ENCODE results near the gene MLLT3. TPM values are rescaled to one million over a fixed set of nuclear protein-coding genes. Genes with fewer than 3 reads are reported as not detected.

The MLLT3 gene
- total RNA-seq, 3 donors from 2014 or later (not counting 1 experiment from before 2014, with no cell fraction given), result 24.3 to 26.6 (median 25.2) TPM

DNA sequence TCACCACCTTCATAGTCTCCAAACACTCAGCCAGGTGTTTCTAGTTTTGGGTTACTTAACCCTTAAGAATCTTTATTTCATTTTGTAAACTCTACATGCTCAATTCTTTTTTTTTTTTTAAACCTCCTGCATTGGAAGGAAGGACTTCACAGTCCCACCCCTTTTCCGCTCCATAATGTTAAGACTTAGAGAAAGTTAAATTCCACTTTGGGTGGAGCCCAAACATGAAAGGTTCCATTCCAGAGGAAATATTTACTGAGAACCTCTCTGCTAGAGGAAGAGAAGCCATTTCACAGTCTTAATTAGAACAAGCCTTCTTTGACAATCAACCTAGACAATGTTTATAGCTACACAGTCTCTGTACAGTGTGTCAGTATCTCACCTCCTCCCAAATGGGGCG is 312.3 kb downstream of the MLLT3 start:
- 100% methylated on average over 1 of the region's 2 CpGs for WGBS (ENCODE audit: insufficient coverage)
- no peak for DNase-seq
- Mint-ChIP-seq H3K4me1 (peaks cover 0 to 4% of the 10 kb centered on the region in 2 donors), H3K36me3 (no peaks in the 10 kb centered on the region), H3K27me3 (ENCODE audit: low read depth in 2 of 2) (peaks cover 3 to 8% of the 10 kb centered on the region in 2 donors), H3K9me3 (no peaks in the 10 kb centered on the region), H3K4me3 (no peak overlapping the region), H3K27ac (no peak overlapping the region)
- no peak for ATAC-seq
- Histone ChIP-seq H3K36me3 (ENCODE audit: control insufficient read depth, insufficient read depth, low read length) (no peaks in the 10 kb centered on the region), H3K27ac (ENCODE audit: low read length) (no peak overlapping the region), H3K4me3 (ENCODE audit: low read length) (no peak overlapping the region), H3K27me3 (ENCODE audit: control insufficient read depth, insufficient read depth, low read length) (no peaks in the 10 kb centered on the region), H3K9me3 (ENCODE audit: control insufficient read depth, insufficient read depth, low read length) (no peaks in the 10 kb centered on the region), H3K4me1 (ENCODE audit: control insufficient read depth, insufficient read depth, low read length) (no peaks in the 10 kb centered on the region)
- intact Hi-C loops (cut with micrococcal nuclease), result no loop called here
- TF ChIP-seq, protein P1, sequence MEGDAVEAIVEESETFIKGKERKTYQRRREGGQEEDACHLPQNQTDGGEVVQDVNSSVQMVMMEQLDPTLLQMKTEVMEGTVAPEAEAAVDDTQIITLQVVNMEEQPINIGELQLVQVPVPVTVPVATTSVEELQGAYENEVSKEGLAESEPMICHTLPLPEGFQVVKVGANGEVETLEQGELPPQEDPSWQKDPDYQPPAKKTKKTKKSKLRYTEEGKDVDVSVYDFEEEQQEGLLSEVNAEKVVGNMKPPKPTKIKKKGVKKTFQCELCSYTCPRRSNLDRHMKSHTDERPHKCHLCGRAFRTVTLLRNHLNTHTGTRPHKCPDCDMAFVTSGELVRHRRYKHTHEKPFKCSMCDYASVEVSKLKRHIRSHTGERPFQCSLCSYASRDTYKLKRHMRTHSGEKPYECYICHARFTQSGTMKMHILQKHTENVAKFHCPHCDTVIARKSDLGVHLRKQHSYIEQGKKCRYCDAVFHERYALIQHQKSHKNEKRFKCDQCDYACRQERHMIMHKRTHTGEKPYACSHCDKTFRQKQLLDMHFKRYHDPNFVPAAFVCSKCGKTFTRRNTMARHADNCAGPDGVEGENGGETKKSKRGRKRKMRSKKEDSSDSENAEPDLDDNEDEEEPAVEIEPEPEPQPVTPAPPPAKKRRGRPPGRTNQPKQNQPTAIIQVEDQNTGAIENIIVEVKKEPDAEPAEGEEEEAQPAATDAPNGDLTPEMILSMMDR (IDR thresholded peaks at IDR 0.05), result no peak

DNA sequence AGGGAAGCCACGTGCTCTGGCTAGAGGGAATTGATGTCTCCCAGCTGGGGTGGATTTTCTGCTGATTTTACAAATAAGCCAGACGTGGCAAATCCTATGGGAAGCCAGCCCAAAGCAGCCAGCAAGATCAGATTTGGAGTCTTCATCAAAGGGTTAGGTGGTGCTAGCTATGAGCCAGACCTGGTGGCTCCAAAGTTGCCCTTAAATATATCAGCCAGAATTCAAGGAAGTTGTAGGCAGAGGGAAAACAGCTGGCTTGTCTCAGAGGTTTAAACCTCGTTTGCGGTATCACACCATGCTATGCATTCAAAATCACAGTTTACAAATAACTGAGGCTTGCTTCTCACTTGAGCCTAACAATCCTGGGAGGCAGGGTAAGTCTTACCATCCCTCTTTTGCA is 313.2 kb downstream of the MLLT3 start:
- Histone ChIP-seq H3K4me1 (ENCODE audit: control insufficient read depth, insufficient read depth, low read length) (no peaks in the 10 kb centered on the region), H3K36me3 (ENCODE audit: control insufficient read depth, insufficient read depth, low read length) (no peaks in the 10 kb centered on the region), H3K27ac (ENCODE audit: low read length) (no peak overlapping the region), H3K9me3 (ENCODE audit: control insufficient read depth, insufficient read depth, low read length) (no peaks in the 10 kb centered on the region), H3K27me3 (ENCODE audit: control insufficient read depth, insufficient read depth, low read length) (no peaks in the 10 kb centered on the region), H3K4me3 (ENCODE audit: low read length) (no peak overlapping the region)
- no peak for ATAC-seq
- peaks cover 3 to 8% of the 10 kb centered on the region in 2 donors for H3K27me3 Mint-ChIP-seq (ENCODE audit: low read depth in 2 of 2)
- DNase-seq, result no peak
- H3K4me1 Mint-ChIP-seq, result no peaks in the 10 kb centered on the region
- H3K27ac Mint-ChIP-seq, result no peak overlapping the region
- no peak overlapping the region for H3K4me3 Mint-ChIP-seq
- no peaks in the 10 kb centered on the region for H3K9me3 Mint-ChIP-seq
- TF ChIP-seq, protein P1 (IDR thresholded peaks at IDR 0.05), result no peak
- intact Hi-C loops (cut with micrococcal nuclease), result no loop called here
- no peaks in the 10 kb centered on the region for H3K36me3 Mint-ChIP-seq
- 80% methylated on average over 4 of the region's 4 CpGs for WGBS (ENCODE audit: insufficient coverage)

DNA sequence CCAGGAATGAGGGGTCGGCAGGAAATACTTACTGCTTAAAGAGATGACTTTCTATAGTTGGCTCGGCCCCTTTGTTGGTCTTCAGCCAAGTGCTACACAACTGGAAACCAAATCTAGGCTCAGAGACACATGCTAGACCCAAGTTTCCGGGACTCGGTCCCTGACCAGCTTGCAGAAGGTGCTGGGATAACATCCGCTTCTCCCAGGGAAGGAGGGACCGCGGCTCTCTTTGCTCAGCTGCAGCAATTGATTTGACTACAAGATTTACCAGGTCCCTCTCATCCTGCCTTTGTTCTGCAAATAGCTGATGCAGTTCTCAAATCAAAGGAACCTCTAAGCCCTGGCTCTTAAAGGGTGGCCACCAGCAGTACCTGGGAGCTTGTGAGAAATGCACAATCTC is 314.7 kb downstream of the MLLT3 start:
- TF ChIP-seq, protein P1 (IDR thresholded peaks at IDR 0.05), result no peak
- no peaks in the 10 kb centered on the region for H3K36me3 ChIP-seq (ENCODE audit: control insufficient read depth, insufficient read depth, low read length)
- intact Hi-C loops (cut with micrococcal nuclease), result no loop called here
- no peaks in the 10 kb centered on the region for H3K4me1 Mint-ChIP-seq
- no peak overlapping the region for H3K27ac ChIP-seq (ENCODE audit: low read length)
- DNase-seq (no peak), ATAC-seq (no peak)
- H3K4me1 ChIP-seq (ENCODE audit: control insufficient read depth, insufficient read depth, low read length), result no peaks in the 10 kb centered on the region
- no peak overlapping the region for H3K27ac Mint-ChIP-seq
- H3K27me3 Mint-ChIP-seq (ENCODE audit: low read depth in 2 of 2), result peaks cover 6 to 10% of the 10 kb centered on the region in 2 donors
- no peaks in the 10 kb centered on the region for H3K27me3 ChIP-seq (ENCODE audit: control insufficient read depth, insufficient read depth, low read length)
- 74% methylated on average over 7 of the region's 7 CpGs for WGBS (ENCODE audit: insufficient coverage)
- no peaks in the 10 kb centered on the region for H3K9me3 ChIP-seq (ENCODE audit: control insufficient read depth, insufficient read depth, low read length)
- no peaks in the 10 kb centered on the region for H3K9me3 Mint-ChIP-seq
- H3K36me3 Mint-ChIP-seq, result no peaks in the 10 kb centered on the region
- H3K4me3 ChIP-seq (ENCODE audit: low read length), result no peak overlapping the region
- H3K4me3 Mint-ChIP-seq, result no peak overlapping the region

DNA sequence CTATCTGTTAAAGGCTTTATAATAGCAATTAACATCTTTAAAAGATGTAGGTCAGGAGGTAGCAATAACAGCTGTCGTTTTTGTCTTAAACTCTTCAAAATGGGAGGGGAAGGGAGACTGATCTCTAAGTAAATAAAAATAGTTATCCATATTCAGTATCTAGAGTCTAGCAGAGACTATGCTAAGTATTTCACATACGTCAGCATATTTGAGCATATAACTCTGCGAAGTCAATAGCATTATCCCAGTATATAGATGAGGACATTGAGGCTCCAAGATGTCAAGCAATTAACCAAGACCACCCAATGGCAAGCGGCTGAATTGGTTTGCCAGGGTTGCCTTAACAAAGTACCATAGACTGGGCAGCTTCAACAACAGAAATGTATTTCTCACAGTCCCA is 316.8 kb downstream of the MLLT3 start:
- TF ChIP-seq, protein P1 (IDR thresholded peaks at IDR 0.05), result no peak
- Histone ChIP-seq H3K9me3 (ENCODE audit: control insufficient read depth, insufficient read depth, low read length) (no peaks in the 10 kb centered on the region), H3K27me3 (ENCODE audit: control insufficient read depth, insufficient read depth, low read length) (no peaks in the 10 kb centered on the region), H3K4me3 (ENCODE audit: low read length) (no peak overlapping the region), H3K27ac (ENCODE audit: low read length) (no peak overlapping the region), H3K36me3 (ENCODE audit: control insufficient read depth, insufficient read depth, low read length) (no peaks in the 10 kb centered on the region), H3K4me1 (ENCODE audit: control insufficient read depth, insufficient read depth, low read length) (no peaks in the 10 kb centered on the region)
- ATAC-seq, result no peak
- DNase-seq, result no peak
- 96% methylated on average over 3 of the region's 4 CpGs for WGBS (ENCODE audit: insufficient coverage)
- Mint-ChIP-seq H3K27ac (no peak overlapping the region), H3K36me3 (no peaks in the 10 kb centered on the region), H3K9me3 (no peaks in the 10 kb centered on the region), H3K4me1 (no peaks in the 10 kb centered on the region), H3K27me3 (ENCODE audit: low read depth in 2 of 2) (peaks cover 3 to 14% of the 10 kb centered on the region in 2 donors), H3K4me3 (no peak overlapping the region)
- intact Hi-C loops (cut with micrococcal nuclease), result no loop called here
